Measurements from ENCODE around the gene DNMBP.
"Not testable (repeated sequence)": the region's sequence is repeated elsewhere in the genome, so short reads cannot be mapped to it uniquely, and the experiment has no call there.

DNMBP gene

GRCh38 chr10:99872367-99873162, 137.2 kb downstream of the DNMBP start:
- Histone ChIP-seq H3K36me3 (ENCODE audit: insufficient read depth, insufficient read length, low read length) (peaks cover 23% of the 10 kb centered on the region), H3K27me3 (ENCODE audit: insufficient read depth, insufficient read length) (no peaks in the 10 kb centered on the region), H3K9me3 (ENCODE audit: insufficient read depth, low read length) (no peaks in the 10 kb centered on the region), H3K9ac (ENCODE audit: insufficient read length, low read depth) (no peak overlapping the region), H3K4me3 (ENCODE audit: insufficient read length, low read depth) (no peak overlapping the region), H3K4me1 (ENCODE audit: insufficient read depth, insufficient read length) (no peaks in the 10 kb centered on the region)
- no peak for DNase-seq (ENCODE audit: low read depth, low spot score)
- TF ChIP-seq SUZ12 (IDR thresholded peaks at IDR 0.05; ENCODE audit: extremely low read depth, insufficient read depth, insufficient read length) (no peak), ZNF274 (IDR thresholded peaks at IDR 0.05; ENCODE audit: low read depth, low read length) (no peak), YY1 (IDR thresholded peaks at IDR 0.05; ENCODE audit: insufficient read depth, insufficient read length) (no peak)

GRCh38 chr10:99870123-99870730, 139.5 kb downstream of the DNMBP start:
- no peaks in the 10 kb centered on the region for H3K9me3 ChIP-seq (ENCODE audit: insufficient read depth, low read length)

GRCh38 chr10:99869581-99870122, 140.1 kb downstream of the DNMBP start:
- Histone ChIP-seq H3K27me3 (ENCODE audit: insufficient read depth, insufficient read length) (no peaks in the 10 kb centered on the region), H3K36me3 (ENCODE audit: insufficient read depth, insufficient read length, low read length) (no peaks in the 10 kb centered on the region), H3K4me3 (ENCODE audit: insufficient read length, low read depth) (no peak overlapping the region), H3K9me3 (ENCODE audit: insufficient read depth, low read length) (no peaks in the 10 kb centered on the region), H3K9ac (ENCODE audit: insufficient read length, low read depth) (no peak overlapping the region), H3K4me1 (ENCODE audit: insufficient read depth, insufficient read length) (no peaks in the 10 kb centered on the region)
- DNase-seq (ENCODE audit: low read depth, low spot score) = no peak
- TF ChIP-seq ZNF274 (IDR thresholded peaks at IDR 0.05; ENCODE audit: low read depth, low read length) (no peak), YY1 (IDR thresholded peaks at IDR 0.05; ENCODE audit: insufficient read depth, insufficient read length) (no peak), SUZ12 (IDR thresholded peaks at IDR 0.05; ENCODE audit: extremely low read depth, insufficient read depth, insufficient read length) (no peak)

More at GRCh38 chr10:99870123-99870730, 139.5 kb downstream of the DNMBP start:
- H3K27me3 ChIP-seq (ENCODE audit: insufficient read depth, insufficient read length) = no peaks in the 10 kb centered on the region
- no peak overlapping the region for H3K4me3 ChIP-seq (ENCODE audit: insufficient read length, low read depth)
- H3K9ac ChIP-seq (ENCODE audit: insufficient read length, low read depth) = no peak overlapping the region
- TF ChIP-seq SUZ12 (IDR thresholded peaks at IDR 0.05; ENCODE audit: extremely low read depth, insufficient read depth, insufficient read length) = no peak
- H3K36me3 ChIP-seq (ENCODE audit: insufficient read depth, insufficient read length, low read length) = peaks cover under 1% of the 10 kb centered on the region
- no peaks in the 10 kb centered on the region for H3K4me1 ChIP-seq (ENCODE audit: insufficient read depth, insufficient read length)
- no peak for DNase-seq (ENCODE audit: low read depth, low spot score)

- not testable (repeated sequence) for H3K4me3 ChIP-seq (ENCODE audit: insufficient read length, low read depth); H3K27me3 ChIP-seq (ENCODE audit: insufficient read depth, insufficient read length); H3K9ac ChIP-seq (ENCODE audit: insufficient read length, low read depth); H3K4me1 ChIP-seq (ENCODE audit: insufficient read depth, insufficient read length); H3K9me3 ChIP-seq (ENCODE audit: insufficient read depth, low read length); H3K36me3 ChIP-seq (ENCODE audit: insufficient read depth, insufficient read length, low read length); DNase-seq (ENCODE audit: low read depth, low spot score)
These were observed 142.5 kb downstream of the DNMBP start for GRCh38 chr10:99867250-99867649.

- not testable (repeated sequence) for H3K9ac ChIP-seq (ENCODE audit: insufficient read length, low read depth); H3K4me1 ChIP-seq (ENCODE audit: insufficient read depth, insufficient read length); DNase-seq (ENCODE audit: low read depth, low spot score); H3K4me3 ChIP-seq (ENCODE audit: insufficient read length, low read depth); H3K36me3 ChIP-seq (ENCODE audit: insufficient read depth, insufficient read length, low read length); H3K9me3 ChIP-seq (ENCODE audit: insufficient read depth, low read length); H3K27me3 ChIP-seq (ENCODE audit: insufficient read depth, insufficient read length)
These were observed 146.1 kb downstream of the DNMBP start for GRCh38 chr10:99863535-99864240.

GRCh38 chr10:99860466-99860865, 149.3 kb downstream of the DNMBP start:
- no peak for TF ChIP-seq SUZ12 (IDR thresholded peaks at IDR 0.05; ENCODE audit: extremely low read depth, insufficient read depth, insufficient read length)
- no peak for TF ChIP-seq ZNF274 (IDR thresholded peaks at IDR 0.05; ENCODE audit: low read depth, low read length)
- TF ChIP-seq YY1 (IDR thresholded peaks at IDR 0.05; ENCODE audit: insufficient read depth, insufficient read length) = no peak
- no peaks in the 10 kb centered on the region for H3K36me3 ChIP-seq (ENCODE audit: insufficient read depth, insufficient read length, low read length)
- no peaks in the 10 kb centered on the region for H3K4me1 ChIP-seq (ENCODE audit: insufficient read depth, insufficient read length)
- no peak overlapping the region for H3K4me3 ChIP-seq (ENCODE audit: insufficient read length, low read depth)
- DNase-seq (ENCODE audit: low read depth, low spot score) = no peak
- no peak overlapping the region for H3K9ac ChIP-seq (ENCODE audit: insufficient read length, low read depth)
- no peaks in the 10 kb centered on the region for H3K27me3 ChIP-seq (ENCODE audit: insufficient read depth, insufficient read length)
- H3K9me3 ChIP-seq (ENCODE audit: insufficient read depth, low read length) = no peaks in the 10 kb centered on the region

- no peaks in the 10 kb centered on the region for H3K36me3 ChIP-seq (ENCODE audit: insufficient read depth, insufficient read length, low read length)
- no peaks in the 10 kb centered on the region for H3K27me3 ChIP-seq (ENCODE audit: insufficient read depth, insufficient read length)
- no peak overlapping the region for H3K9ac ChIP-seq (ENCODE audit: insufficient read length, low read depth)
- no peaks in the 10 kb centered on the region for H3K4me1 ChIP-seq (ENCODE audit: insufficient read depth, insufficient read length)
- H3K9me3 ChIP-seq (ENCODE audit: insufficient read depth, low read length) = no peaks in the 10 kb centered on the region
- TF ChIP-seq SUZ12 (IDR thresholded peaks at IDR 0.05; ENCODE audit: extremely low read depth, insufficient read depth, insufficient read length) = no peak
- TF ChIP-seq ZNF274 (IDR thresholded peaks at IDR 0.05; ENCODE audit: low read depth, low read length) = no peak
- TF ChIP-seq YY1 (IDR thresholded peaks at IDR 0.05; ENCODE audit: insufficient read depth, insufficient read length) = no peak
- DNase-seq (ENCODE audit: low read depth, low spot score) = no peak
- no peak overlapping the region for H3K4me3 ChIP-seq (ENCODE audit: insufficient read length, low read depth)
These were observed 150.2 kb downstream of the DNMBP start for GRCh38 chr10:99859585-99859984.

All from NT2/D1 (cell line).